ENCODE results near the gene MAPKAP1. TPM values are rescaled to one million over a fixed set of nuclear protein-coding genes. Genes with fewer than 3 reads are reported as not detected.

The MAPKAP1 gene
- total RNA-seq, 4 donors from 2014 or later, result 57.6 to 70.2 (median 68.7) TPM

- DNase-seq (ENCODE audit: low spot score in 2 of 2), result no peak
- Histone ChIP-seq H3K27ac (no peak overlapping the region), H3K4me3 (no peak overlapping the region), H3K9me3 (no peaks in the 10 kb centered on the region), H3K36me3 (no peaks in the 10 kb centered on the region), H3K27me3 (no peaks in the 10 kb centered on the region), H3K4me1 (peaks cover 2% of the 10 kb centered on the region)
- no peak for TF ChIP-seq EP300 (IDR thresholded peaks at IDR 0.05)
- no peak for TF ChIP-seq CTCF (IDR thresholded peaks at IDR 0.05)
- TF ChIP-seq POLR2A (IDR thresholded peaks at IDR 0.05), result no peak
- TF ChIP-seq POLR2AphosphoS5 (IDR thresholded peaks at IDR 0.05), result no peak
- 82% methylated on average over 19 of the region's 19 CpGs for WGBS
Observed at GRCh38 chr9:125425170-125425897, 281.7 kb downstream of the MAPKAP1 start.

GRCh38 chr9:125423964-125424363, 283.0 kb downstream of the MAPKAP1 start:
- no peak for DNase-seq (ENCODE audit: low spot score in 2 of 2)
- H3K9me3 ChIP-seq, result no peaks in the 10 kb centered on the region
- 92% methylated on average over 7 of the region's 8 CpGs for WGBS
- H3K27ac ChIP-seq, result no peak overlapping the region
- no peak for TF ChIP-seq EP300 (IDR thresholded peaks at IDR 0.05)
- no peak overlapping the region for H3K4me3 ChIP-seq
- peaks cover under 1% of the 10 kb centered on the region for H3K4me1 ChIP-seq
- no peaks in the 10 kb centered on the region for H3K27me3 ChIP-seq
- H3K36me3 ChIP-seq, result no peaks in the 10 kb centered on the region

- 95% methylated on average over 10 of the region's 10 CpGs for WGBS
Observed at GRCh38 chr9:125422853-125423252, 284.2 kb downstream of the MAPKAP1 start.

GRCh38 chr9:125421591-125422181, 285.3 kb downstream of the MAPKAP1 start:
- TF ChIP-seq POLR2AphosphoS5 (IDR thresholded peaks at IDR 0.05), result no peak
- whole genome bisulfite sequencing, result 79% methylated on average over 12 of the region's 13 CpGs

More at GRCh38 chr9:125422853-125423252, 284.2 kb downstream of the MAPKAP1 start:
- no peak overlapping the region for H3K4me3 ChIP-seq
- H3K27ac ChIP-seq, result no peak overlapping the region
- H3K4me1 ChIP-seq, result no peaks in the 10 kb centered on the region
- no peaks in the 10 kb centered on the region for H3K27me3 ChIP-seq
- H3K9me3 ChIP-seq, result no peaks in the 10 kb centered on the region
- TF ChIP-seq POLR2A (IDR thresholded peaks at IDR 0.05) (no peak), POLR2AphosphoS5 (IDR thresholded peaks at IDR 0.05) (no peak), CTCF (IDR thresholded peaks at IDR 0.05) (no peak), EP300 (IDR thresholded peaks at IDR 0.05) (no peak)
- no peaks in the 10 kb centered on the region for H3K36me3 ChIP-seq
- no peak for DNase-seq (ENCODE audit: low spot score in 2 of 2)

GRCh38 chr9:125421166-125421565, 285.8 kb downstream of the MAPKAP1 start:
- WGBS, result 96% methylated on average over 6 of the region's 6 CpGs
- no peak for TF ChIP-seq POLR2AphosphoS5 (IDR thresholded peaks at IDR 0.05)
- no peak for TF ChIP-seq CTCF (IDR thresholded peaks at IDR 0.05)
- TF ChIP-seq POLR2A (IDR thresholded peaks at IDR 0.05), result no peak
- no peak for TF ChIP-seq EP300 (IDR thresholded peaks at IDR 0.05)
- Histone ChIP-seq H3K36me3 (no peaks in the 10 kb centered on the region), H3K4me1 (no peaks in the 10 kb centered on the region), H3K4me3 (no peak overlapping the region), H3K9me3 (no peaks in the 10 kb centered on the region), H3K27me3 (no peaks in the 10 kb centered on the region), H3K27ac (no peak overlapping the region)
- DNase-seq (ENCODE audit: low spot score in 2 of 2), result no peak

More at GRCh38 chr9:125421591-125422181, 285.3 kb downstream of the MAPKAP1 start:
- no peak for DNase-seq (ENCODE audit: low spot score in 2 of 2)
- Histone ChIP-seq H3K4me1 (no peaks in the 10 kb centered on the region), H3K9me3 (no peaks in the 10 kb centered on the region), H3K27ac (no peak overlapping the region), H3K36me3 (no peaks in the 10 kb centered on the region), H3K4me3 (no peak overlapping the region), H3K27me3 (no peaks in the 10 kb centered on the region)

- 89% methylated on average over 3 of the region's 3 CpGs for WGBS
- H3K36me3 ChIP-seq, result no peaks in the 10 kb centered on the region
- no peaks in the 10 kb centered on the region for H3K27me3 ChIP-seq
- no peaks in the 10 kb centered on the region for H3K4me1 ChIP-seq
- H3K4me3 ChIP-seq, result no peak overlapping the region
- no peak overlapping the region for H3K27ac ChIP-seq
- no peak for TF ChIP-seq POLR2AphosphoS5 (IDR thresholded peaks at IDR 0.05)
- TF ChIP-seq POLR2A (IDR thresholded peaks at IDR 0.05), result no peak
- no peak for TF ChIP-seq CTCF (IDR thresholded peaks at IDR 0.05)
- no peak for TF ChIP-seq EP300 (IDR thresholded peaks at IDR 0.05)
- no peak for DNase-seq (ENCODE audit: low spot score in 2 of 2)
- no peaks in the 10 kb centered on the region for H3K9me3 ChIP-seq
Observed at GRCh38 chr9:125418404-125418803, 288.6 kb downstream of the MAPKAP1 start.

Data from suprapubic skin (tissue), 4 donors.